GM18507 (cell line): Measurements from ENCODE around the gene PALLD.

Experiments
- DNase-seq: peaks from one replicate; pipeline ENCODE4 v3.0.0; 2011; ENCODE audit warnings: low read depth; ENCODE audit not compliant: insufficient read length; ENCODE audit errors: extremely low spot score
- FAIRE-seq: peaks from 2 replicates; lab custom pipeline; 2011; peaks lifted over from hg19 to GRCh38; lab: Jason Lieb, UNC

Gene PALLD

DNA sequence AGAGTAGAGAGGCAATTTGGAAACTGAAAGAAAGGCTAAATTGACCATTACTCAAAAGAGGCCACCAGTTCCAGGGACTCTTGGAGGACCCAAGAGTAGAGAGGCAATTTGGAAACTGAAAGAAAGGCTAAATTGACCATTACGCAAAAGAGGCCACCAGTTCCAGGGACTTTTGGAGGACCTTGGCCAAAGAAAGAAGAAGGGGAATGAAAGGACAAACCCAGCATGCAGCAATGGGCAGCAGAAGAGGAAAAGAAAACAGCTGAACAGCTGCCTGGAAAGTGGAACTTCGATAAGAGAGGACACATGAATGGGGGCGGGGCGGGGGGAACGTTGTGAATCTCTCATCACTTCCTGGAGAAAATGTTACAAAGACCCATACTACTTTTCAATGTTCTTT, 80.8 kb downstream of the PALLD start:
- FAIRE-seq (no peak), DNase-seq (no peak)

DNA sequence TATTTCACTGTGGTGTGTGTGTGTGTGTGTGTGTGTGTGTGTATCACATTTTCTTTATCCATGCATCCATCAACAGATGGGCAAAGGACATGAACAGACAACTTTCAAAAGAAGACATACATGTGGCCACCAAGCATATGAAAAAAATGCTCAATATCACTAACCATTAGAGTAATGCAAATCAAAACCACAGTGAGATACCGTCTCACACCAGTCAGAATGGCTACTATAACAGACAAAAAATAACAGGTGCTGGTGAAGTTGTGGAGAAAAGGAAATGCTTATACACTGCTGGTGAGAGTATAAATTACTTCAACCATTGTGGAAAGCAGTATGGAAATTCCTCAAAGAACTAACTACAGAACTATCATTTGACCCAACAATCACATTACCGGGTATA, 83.4 kb downstream of the PALLD start:
- no peak for DNase-seq
- no peak for FAIRE-seq

DNA sequence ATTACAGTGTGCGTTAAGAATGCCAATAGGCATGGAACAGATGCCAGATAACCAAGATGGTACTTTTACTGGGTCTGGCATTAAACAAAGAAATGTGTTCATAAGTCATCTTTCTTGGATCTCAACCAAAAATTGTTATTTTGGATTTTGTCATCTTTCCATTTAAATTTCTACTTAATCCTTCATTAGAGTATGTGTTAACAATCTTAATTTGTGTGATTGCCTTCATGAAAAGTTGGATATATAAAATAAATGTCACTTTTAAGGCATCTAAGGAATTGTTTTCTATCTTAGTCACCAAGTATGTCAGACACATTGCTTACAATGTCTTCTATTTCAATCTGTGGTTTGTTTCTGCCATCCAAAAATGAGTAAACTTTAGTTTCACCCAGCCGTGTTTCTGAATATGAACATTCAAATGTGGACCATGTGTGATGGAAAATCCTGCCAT, 87.5 kb downstream of the PALLD start:
- DNase-seq, result no peak
- no peak for FAIRE-seq

DNA sequence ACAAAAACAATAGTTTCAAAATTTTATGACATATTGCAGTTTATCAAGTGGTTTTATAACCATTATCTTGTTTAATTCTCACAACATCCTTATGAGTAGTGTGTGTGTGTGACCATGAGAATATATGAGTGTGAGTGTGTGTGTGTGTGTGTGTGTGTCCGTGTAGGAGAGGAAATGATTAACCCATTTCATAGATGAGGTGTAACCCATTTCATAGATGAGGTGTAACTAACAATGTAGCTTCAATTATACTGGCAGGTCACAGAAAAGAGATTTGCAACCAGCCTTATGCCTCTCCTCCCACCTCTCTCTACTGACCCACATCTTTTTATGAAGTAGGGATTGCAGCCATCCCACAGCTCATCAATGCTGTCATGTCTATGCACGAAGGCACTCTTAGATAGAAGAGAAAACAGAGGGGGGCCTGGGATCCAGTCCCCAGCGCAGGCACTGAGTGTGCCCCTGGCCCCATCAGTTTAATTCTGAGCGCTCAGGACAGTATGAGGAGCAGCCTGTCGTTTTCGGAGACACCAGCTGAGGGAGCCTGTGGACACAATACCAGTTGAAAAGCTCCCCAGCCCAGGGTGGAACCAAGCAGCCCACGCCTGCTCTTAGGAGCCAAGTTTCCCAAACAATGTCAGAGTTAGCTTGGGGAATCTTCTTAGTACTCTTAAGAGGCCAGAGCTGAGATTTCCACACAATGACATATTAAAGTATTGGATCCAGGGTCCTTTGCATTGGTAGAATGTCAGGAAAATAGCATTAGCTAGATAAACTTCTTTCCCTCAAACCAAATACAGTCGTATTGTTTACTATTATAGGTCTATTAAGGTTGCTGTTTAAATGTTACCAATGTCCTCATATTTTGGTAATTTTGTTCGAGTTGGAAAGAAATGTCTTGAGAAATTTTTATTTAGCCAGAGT, 88.6 kb downstream of the PALLD start:
- no peak for FAIRE-seq
- peak; percentile 7 for DNase-seq

DNA sequence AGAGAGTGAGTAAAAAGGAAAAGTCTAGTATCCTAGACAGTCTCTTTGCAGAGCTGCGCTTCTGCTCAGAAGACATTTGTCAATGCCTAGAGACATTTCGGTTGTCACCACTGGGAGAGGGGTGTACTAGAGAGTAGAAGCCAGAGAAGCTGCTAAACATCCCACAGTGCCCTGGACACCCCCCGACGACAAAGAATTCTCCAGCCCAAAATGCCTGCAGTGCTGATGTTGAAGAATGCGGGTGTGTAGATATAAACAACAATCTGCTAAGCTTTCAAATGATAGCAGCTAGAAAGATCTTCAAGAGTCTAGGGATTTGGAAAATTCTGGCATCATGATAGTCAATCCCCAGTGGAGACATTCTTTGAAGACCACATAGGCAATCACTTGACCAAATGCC, 90.1 kb downstream of the PALLD start:
- no peak for FAIRE-seq
- DNase-seq, result no peak

DNA sequence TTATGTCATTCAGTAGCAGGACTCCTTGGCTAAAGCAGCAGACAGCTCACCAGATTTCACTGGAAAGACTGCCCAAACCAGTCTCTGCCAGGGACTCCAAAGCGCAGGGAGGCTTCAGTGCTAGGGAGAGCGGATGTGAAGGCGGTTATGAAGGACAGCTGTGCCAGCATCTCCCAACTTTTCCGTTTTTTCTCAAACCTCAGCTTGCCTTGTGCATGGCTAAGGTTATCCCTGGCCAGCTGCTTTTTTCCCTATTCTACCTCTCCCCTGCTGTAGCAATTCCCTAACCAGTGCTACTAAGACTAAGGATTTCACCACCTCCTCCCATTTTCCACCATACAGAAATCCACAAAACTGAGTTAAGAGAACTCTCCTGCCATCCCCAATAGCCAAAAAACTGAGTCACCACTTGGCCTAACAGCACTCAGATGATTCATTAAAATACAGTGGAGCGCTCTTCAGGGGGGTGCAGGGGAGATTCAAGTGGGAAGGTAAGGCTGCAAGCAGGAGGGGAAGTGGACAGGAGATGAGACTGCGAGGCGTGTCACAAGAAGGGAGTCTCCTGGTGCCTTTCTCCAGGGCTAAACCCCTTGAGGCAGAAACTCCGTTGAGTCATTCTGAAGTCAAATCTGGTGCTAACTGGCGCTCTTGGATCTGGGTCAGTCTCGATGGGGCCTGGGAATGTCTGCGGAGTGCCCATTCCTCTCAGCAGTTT, 90.7 kb downstream of the PALLD start:
- FAIRE-seq, result no peak
- no peak for DNase-seq

DNA sequence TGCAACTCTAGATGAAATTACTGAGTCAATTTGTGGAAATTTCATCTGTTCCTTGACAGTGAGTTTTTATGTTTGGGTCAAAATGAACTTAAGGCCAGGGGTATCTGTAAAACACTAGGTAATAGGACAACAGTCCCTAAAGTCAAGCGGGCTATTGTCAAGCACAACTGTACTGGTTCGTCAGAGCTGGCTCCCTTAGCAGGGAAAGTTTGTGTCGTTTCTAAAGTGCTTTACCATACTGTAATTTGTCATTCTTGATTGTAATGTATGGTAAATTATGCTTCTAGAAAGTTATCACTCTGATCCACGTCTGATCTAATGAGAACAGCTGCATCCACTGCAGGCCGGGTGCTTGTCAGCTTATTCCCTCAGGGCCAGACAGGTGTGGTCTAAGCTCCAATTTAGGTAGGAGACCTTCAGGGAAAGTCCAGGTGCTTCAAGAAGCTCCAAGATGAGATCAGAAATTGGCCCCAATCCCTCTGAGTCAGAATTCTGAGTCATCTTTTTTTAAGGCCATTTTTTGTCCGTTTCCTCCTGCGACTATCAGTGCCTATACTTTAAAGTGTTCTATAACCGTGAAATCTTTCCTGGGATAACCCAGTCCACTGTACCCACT, 92.2 kb downstream of the PALLD start:
- DNase-seq, result no peak
- FAIRE-seq, result no peak

DNA sequence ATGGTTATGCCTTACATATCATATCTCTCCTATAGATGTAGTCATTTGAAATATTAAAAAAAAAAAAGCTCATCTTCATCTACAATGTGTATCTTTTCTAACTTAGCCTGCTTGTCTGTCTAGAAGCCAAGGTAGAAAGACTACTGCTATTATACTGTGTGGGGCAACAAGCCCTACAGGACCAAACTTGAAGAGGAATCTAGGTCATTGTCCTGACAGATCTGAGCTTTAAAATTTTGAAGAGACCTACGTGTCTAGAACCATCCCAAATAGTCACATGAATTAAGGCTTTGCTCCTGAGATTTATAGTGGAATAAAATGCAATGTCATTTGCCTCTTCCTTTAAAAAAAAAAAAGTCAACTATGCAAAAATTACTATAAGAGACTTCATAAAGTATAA, 95.8 kb downstream of the PALLD start:
- DNase-seq (no peak), FAIRE-seq (no peak)

DNA sequence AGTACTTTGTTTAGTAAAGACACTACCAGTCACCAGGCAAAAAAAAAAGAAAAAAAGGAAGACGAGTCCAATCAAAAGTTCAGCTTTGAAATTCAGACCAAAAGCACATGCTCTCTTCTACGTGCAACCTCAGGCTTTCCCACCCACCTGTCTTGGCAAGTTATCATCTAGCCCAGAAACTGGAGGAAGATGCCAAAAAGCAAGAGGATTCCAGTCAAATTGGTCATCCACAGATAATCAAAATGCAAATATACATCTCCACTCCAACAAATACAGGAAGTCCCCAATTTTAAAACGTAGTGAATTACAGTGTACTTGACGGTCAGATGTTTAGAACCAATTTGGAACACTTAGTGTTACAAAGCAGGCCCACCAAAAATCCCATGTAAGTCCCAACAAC, 96.5 kb downstream of the PALLD start:
- DNase-seq (no peak), FAIRE-seq (no peak)

DNA sequence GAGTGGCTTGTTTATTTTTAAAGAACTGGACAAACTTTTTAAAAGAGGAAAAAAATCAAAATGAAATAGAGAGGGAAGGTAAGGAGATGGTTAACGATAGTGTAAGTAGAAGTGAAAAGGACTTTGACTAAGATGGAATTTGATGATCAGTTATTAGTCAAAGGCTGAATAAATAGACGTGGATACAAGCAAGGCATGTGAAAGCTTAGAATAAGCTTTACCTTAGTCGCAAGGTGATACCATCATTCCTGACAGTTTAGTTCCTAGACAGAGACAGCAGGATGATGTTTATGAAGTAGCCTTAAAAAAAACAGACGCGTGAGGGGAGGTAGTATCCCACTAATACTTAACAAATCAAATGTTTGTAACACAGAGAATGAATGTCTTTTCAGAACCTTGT, 97.3 kb downstream of the PALLD start:
- no peak for FAIRE-seq

DNA sequence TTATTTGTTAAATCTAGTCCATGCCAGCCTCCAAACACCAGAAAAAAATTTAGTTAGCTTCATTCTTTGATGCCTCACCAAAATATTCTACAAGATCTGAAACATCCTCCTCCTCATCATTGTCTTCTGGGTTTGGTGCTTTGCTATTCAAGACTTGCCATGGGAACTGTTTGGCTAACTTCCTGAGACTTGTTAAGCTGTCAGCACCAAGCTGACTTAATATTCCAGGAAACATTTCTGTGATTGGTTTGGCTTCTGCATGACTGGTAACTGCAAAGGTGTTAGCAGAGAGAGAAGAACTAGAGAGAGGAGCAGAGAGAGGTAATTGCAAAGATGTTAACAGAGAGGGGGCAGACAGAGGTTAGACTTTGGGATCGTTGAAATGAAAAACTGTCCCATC, 101.3 kb downstream of the PALLD start:
- DNase-seq, result no peak
- no peak for FAIRE-seq

More for the DNA sequence above, 97.3 kb downstream of the PALLD start:
- DNase-seq, result no peak

DNA sequence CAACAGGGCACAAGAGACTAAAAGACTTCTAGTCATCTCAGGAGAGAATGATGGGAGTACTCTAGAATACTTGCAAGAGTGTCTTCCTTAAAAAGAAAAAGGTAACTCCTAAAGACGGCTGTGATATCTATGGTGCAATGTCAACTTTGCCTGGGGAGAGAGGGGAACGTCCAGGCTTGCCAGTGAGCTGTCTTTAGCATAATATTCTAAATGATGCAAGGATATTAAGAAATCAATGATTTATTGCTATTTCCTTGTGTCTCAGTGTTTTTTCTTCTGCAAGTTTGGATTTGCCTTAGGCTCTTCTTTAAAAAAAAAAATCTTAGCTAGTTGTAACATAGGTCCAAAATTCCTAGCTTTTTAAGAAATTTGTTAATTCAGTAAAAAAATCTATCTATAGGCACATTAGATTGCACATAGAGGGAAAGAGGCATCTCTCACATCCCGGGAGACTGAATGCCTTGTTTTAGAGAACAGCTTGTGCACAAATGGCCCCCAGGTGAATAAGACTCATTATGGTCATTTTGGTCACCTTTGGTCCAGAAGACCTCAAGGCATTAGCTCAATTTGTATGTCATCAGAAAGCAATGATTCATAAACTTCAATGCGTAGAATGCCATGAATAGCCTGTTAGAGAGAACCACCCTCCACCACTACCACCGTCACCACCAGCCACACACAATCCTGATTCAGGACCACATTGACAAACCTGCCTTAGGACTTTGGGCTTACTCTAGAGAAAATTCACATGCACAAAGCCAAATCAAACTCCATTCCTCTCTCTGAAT, 104.1 kb downstream of the PALLD start:
- FAIRE-seq (no peak), DNase-seq (no peak)

DNA sequence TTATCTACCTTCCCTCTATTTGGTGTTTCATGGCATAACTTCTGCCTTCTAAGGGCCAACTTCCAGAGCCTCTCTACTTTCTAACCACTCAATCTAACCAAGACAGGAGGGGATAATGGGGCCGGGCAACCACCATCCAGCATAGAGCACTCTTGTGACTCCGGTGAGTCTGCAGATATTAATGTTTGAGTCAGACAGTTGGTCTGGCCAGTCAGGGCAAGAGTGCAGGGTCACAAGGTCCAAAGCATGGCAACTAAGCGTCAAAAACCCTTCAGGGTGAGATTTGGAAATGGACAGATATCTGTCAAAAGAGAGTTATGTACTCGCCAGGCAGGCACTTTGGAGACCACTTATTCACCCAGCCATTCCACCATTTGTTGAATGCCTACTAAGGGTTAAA, 105.0 kb downstream of the PALLD start:
- FAIRE-seq (no peak), DNase-seq (no peak)

DNA sequence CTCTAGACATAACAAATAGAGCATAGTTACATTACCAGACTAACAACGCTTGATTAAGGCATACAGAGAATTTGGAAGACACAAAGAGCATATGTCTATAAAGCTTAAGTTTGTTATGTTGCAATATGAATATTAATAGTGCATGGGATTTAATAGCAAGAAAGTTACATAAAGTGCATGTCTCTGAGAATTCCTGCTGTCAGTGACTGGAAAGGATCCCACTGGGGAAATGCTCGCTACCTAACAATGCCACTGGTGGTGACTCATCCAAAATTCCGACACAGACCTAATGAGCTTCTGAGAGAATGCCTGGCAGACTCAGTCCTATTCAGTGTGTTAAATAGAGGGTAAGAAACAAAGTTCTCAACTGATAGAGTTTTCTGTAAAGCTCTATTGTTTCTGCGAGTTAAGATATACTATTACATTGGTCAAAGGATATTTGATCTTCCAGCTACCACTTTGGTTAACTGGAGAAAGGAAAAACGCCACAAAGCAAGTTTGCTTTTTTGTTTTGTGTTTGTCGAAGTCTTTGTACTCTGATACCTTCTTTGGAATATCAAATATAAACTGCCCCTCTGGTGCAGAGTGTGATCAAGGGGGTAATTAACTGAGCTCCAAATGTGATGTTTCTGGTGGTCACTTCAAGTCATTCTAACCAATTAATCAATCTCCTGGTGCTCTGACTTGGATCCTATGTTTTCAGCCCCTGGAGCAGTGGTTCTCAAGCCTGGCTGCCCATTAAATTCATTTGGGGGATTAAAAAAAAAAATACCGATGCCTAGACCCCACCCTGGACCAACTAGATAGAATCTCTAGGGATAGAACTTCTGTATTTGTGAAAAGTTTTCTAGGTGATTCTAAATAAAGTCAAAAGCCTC, 107.9 kb downstream of the PALLD start:
- no peak for FAIRE-seq
- no peak for DNase-seq

DNA sequence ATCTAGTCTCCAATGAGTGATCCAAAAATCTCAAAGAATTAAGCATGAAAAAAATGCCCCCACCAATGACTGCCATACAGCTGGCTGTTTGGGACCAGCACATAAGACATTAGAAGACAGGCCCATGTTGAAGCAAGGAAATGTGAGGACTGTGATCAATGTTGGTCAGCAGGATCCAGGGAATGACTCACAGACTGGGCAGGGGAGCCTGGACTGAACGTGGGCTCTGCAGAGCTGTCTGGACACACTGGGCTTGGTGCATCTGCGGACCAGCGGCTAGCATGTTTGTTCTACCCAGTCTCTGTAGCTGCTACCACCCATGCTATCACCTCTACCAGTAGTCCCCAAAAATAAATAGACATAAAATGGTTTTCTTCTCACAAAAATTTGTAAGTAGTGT, 108.6 kb downstream of the PALLD start:
- FAIRE-seq (no peak), DNase-seq (no peak)

DNA sequence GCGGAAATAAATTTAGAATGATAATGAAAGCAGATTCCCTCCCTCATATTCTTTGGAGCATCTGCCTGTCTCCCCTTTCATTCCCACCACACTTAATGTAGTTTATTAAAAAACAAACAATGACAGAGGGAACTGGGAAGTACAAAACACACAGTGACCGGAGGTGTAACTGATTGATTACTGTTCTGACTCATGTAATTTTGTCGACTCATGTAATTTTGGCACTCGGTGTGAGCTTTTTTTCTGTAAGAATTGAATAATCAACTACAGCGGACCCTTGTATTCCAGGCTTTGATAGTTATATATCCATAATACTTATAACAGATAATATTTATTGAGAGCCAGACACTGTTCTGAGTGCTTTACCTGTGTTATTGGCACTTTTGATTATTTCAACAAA, 110.4 kb downstream of the PALLD start:
- DNase-seq (no peak), FAIRE-seq (no peak)

DNA sequence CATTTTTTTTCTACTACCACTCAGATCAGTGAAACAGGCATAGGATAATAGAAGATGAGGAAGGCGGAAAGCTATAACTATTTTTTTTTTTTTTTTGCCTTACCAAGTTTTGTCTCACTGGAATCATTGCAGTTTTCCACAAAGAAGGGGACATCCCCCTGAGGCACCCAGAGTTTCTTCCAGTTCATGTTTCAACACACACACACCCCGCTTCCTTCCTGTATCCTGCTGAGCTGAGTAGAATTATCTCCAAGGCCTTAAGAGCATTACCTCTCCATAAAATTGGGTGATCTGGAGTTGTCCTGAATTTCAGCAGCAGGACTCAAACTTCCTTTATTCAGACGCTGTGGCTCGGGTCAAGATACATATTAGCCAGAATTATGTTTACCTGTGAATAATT, 111.9 kb downstream of the PALLD start:
- DNase-seq (no peak), FAIRE-seq (no peak)

DNA sequence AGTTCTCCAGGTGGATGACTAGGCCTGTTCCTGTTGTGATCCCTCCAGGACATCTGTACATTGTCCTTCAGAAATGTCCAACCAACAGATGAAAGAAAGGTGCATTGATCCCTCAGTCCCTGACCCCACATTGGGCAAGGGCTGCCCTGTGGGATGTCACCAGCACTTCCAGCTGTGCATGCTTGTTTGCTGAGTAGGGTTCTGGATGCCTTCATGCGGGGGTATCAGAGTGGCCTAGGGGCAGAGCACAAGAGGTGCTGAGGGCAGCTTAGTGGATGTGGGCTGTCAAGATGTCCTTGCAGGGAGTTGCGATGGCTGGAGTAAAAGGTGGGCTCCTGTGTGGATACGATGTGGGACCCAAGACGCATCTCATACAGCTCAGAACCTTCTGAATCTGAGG, 112.5 kb downstream of the PALLD start:
- DNase-seq (no peak), FAIRE-seq (no peak)
